ENCODE measurements around the gene HSDL1.

DNA sequence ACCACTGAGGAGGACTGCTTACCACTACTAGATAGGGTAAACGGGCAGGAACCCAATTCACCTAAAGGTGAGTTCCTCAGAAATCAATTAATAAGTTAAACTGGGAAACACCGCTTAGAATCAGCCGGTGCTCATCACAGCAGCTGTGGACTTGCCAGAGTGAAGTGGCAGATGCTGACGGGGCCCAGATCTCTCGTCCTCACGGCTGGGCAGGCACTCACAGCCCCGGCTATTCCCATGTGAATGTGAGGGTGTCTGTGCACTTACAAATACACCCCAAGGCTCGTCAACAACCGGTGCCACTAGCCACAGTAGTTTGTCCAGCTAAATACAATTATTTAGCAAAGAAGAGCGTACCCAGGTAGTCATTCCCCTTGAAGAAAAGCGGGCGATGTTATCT lies 58.0 kb downstream of the HSDL1 start:
- TF ChIP-seq GATA2 (IDR thresholded peaks at IDR 0.05; ENCODE audit: low read depth, low read length) = no peak
- no peak for TF ChIP-seq GATA3 (IDR thresholded peaks at IDR 0.05; ENCODE audit: low read depth, low read length)

Measured in SH-SY5Y (cell line).